SK-N-SH (cell line): ENCODE results near the gene MRPL12. TPM values are rescaled to one million over a fixed set of nuclear protein-coding genes. Genes with fewer than 3 reads are reported as not detected.

ENCODE experiments used
- CTCF ChIA-PET: fragments of 300-600, 350-600 bp; formaldehyde crosslinking; extraction: SDS; loops from one replicate; lab custom pipeline; 2021; lab: Yijun Ruan, JAX
- POLR2A ChIA-PET: fragments of 350-600 bp; sonication (Branson Sonifier 250); formaldehyde crosslinking; extraction: SDS; loops from one replicate; lab custom pipeline; 2020; ENCODE audit warnings: antibody characterized with exemption, inconsistent platforms; lab: Yijun Ruan, JAX
- DNase-seq: peaks from one replicate; pipeline ENCODE4 v3.0.0; 2012
- H2AFZ ChIP-seq: fragments of 200-600 bp; sonication (generic); 2 replicates; pipeline ENCODE4 v1.8.1; 2016; ENCODE audit warnings: antibody characterized with exemption, mild to moderate bottlenecking, low read depth
- H3F3A ChIP-seq: fragments of 200-600 bp; sonication (generic); replicated peaks from 2 replicates; pipeline ENCODE3; 2016; ENCODE audit warnings: antibody characterized with exemption, mild to moderate bottlenecking; ENCODE audit not compliant: insufficient read depth
- H3K27ac ChIP-seq, 2 experiments: fragments of 200-500 bp in 1 of 2; fragments of 200-600 bp in 1 of 2; sonication (Bioruptor generic) in 1 of 2; sonication (generic), shearing (Covaris generic) in 1 of 2; 2 replicates each; pipeline versions ENCODE4 v1.5.1 to v1.6.1; 2014 to 2016; ENCODE audit warnings: low read depth in 2 of 2, inconsistent platforms in 1 of 2, low read length in 1 of 2, mild to moderate bottlenecking in 1 of 2, mixed read lengths in 1 of 2
- H3K27me3 ChIP-seq: fragments of 200-600 bp; sonication (generic), shearing (Covaris generic); 2 replicates; pipeline ENCODE4 v1.6.1; 2016; ENCODE audit warnings: mixed run types; ENCODE audit not compliant: insufficient read depth
- H3K36me3 ChIP-seq, 2 experiments: fragments of 200-500 bp in 1 of 2; fragments of 200-600 bp in 1 of 2; sonication (Bioruptor generic) in 1 of 2; sonication (generic) in 1 of 2; replicated peaks in 1 of 2; 2 replicates each; pipeline versions ENCODE3 to v1.5.1; 2014 to 2016; ENCODE audit warnings: low read length in 1 of 2, mild to moderate bottlenecking in 1 of 2; ENCODE audit not compliant: insufficient read depth in 2 of 2, control insufficient read depth in 1 of 2
- H3K4me1 ChIP-seq, 2 experiments: fragments of 200-500 bp in 1 of 2; fragments of 200-600 bp in 1 of 2; sonication (Bioruptor generic) in 1 of 2; sonication (generic), shearing (Covaris generic) in 1 of 2; 2 replicates each; pipeline versions ENCODE4 v1.5.1 to v1.6.1; 2014 to 2016; ENCODE audit warnings: low read depth in 1 of 2, low read length in 1 of 2, mixed run types in 1 of 2; ENCODE audit not compliant: insufficient read depth in 2 of 2, control insufficient read depth in 1 of 2
- H3K4me2 ChIP-seq: fragments of 200-600 bp; sonication (generic), shearing (Covaris generic); 2 replicates; pipeline ENCODE4 v1.6.1; 2017; ENCODE audit warnings: mixed run types
- H3K4me3 ChIP-seq, 2 experiments: fragments of 200-500 bp in 1 of 2; fragments of 200-600 bp in 1 of 2; sonication (Bioruptor generic) in 1 of 2; sonication (generic), shearing (Covaris generic) in 1 of 2; 2 replicates each; pipeline versions ENCODE4 v1.5.1 to v1.8.1; 2014 to 2016; ENCODE audit warnings: low read depth in 2 of 2, inconsistent platforms in 1 of 2, low read length in 1 of 2, mild to moderate bottlenecking in 1 of 2, mixed read lengths in 1 of 2, moderate library complexity in 1 of 2
- H3K79me2 ChIP-seq: fragments of 200-600 bp; sonication (generic); 2 replicates; pipeline ENCODE4 v1.8.1; 2017; ENCODE audit warnings: mild to moderate bottlenecking; ENCODE audit not compliant: insufficient read depth
- H3K9ac ChIP-seq: fragments of 200-600 bp; sonication (generic); 2 replicates; pipeline ENCODE4 v1.6.1; 2017; ENCODE audit warnings: mixed run types
- H3K9me2 ChIP-seq: fragments of 200-600 bp; sonication (generic); 2 replicates; pipeline ENCODE4 v1.6.1; 2017; ENCODE audit warnings: mixed run types
- H3K9me3 ChIP-seq: fragments of 200-600 bp; sonication (generic); 2 replicates; pipeline ENCODE4 v1.6.1; 2017; ENCODE audit warnings: mixed run types, mild to moderate bottlenecking, moderate library complexity
- H4K20me1 ChIP-seq: fragments of 200-600 bp; sonication (generic); 2 replicates; pipeline ENCODE4 v1.6.1; 2017; ENCODE audit warnings: mild to moderate bottlenecking, mixed run types; ENCODE audit not compliant: insufficient read depth
- CHD2 ChIP-seq: fragments of 150-350 bp; IDR thresholded peaks from 2 replicates; pipeline ENCODE4 v1.6.1; 2018; ENCODE audit warnings: low read length; ENCODE audit not compliant: partially characterized antibody
- ELF1 ChIP-seq: IDR thresholded peaks from 2 replicates; pipeline ENCODE4 v1.4.0; 2012
- FOSL2 ChIP-seq: IDR thresholded peaks from 2 replicates; pipeline ENCODE4 v1.4.0; 2012; ENCODE audit warnings: low read depth, mild to moderate bottlenecking, moderate library complexity, borderline replicate concordance
- FOXM1 ChIP-seq: IDR thresholded peaks from 2 replicates; pipeline ENCODE4 v1.4.0; 2012; ENCODE audit warnings: low read depth, mild to moderate bottlenecking
- JUND ChIP-seq: IDR thresholded peaks from 2 replicates; pipeline ENCODE4 v1.4.0; 2012
- NRF1 ChIP-seq: IDR thresholded peaks from 2 replicates; pipeline ENCODE4 v1.6.1; 2012; ENCODE audit warnings: low read depth, mild to moderate bottlenecking, low read length
- RAD21 ChIP-seq: IDR thresholded peaks from 2 replicates; pipeline ENCODE4 v1.6.1; 2012; ENCODE audit warnings: mild to moderate bottlenecking, low read length
- TEAD4 ChIP-seq: IDR thresholded peaks from 2 replicates; pipeline ENCODE4 v1.4.0; 2012; ENCODE audit warnings: mild to moderate bottlenecking, borderline replicate concordance; ENCODE audit not compliant: insufficient read depth
- WGBS: methylation state at CpG from one replicate; pipeline ENCODE4 v1.1.6; 2017; ENCODE audit warnings: low lambda C conversion rate; 5-methylcytosine and 5-hydroxymethylcytosine counted together
- polyA plus RNA-seq, 3 experiments: library from polyadenylated mRNA; depleted of rRNA; stranded (reverse); fragments of >200 nt; gene quantifications; 2 replicates each; pipeline ENCODE4 v1.2.3, GENCODE V29; 2012
- TF ChIP-seq, protein P1 (sequence below): IDR thresholded peaks from 2 replicates; pipeline ENCODE4 v1.4.0; 2012; ENCODE audit warnings: low read depth, borderline replicate concordance
- TF ChIP-seq, protein P2 (sequence below): IDR thresholded peaks from 2 replicates; pipeline ENCODE4 v1.4.0; 2012; ENCODE audit warnings: low read depth
- TF ChIP-seq, protein P3 (sequence below): IDR thresholded peaks from 2 replicates; pipeline ENCODE4 v1.6.1; 2012; ENCODE audit warnings: mild to moderate bottlenecking, low read depth, low read length, moderate library complexity
- TF ChIP-seq, protein P4 (sequence below): fragments of 200-600 bp; sonication (generic); IDR thresholded peaks from 2 replicates; pipeline ENCODE4 v1.6.1; 2017; ENCODE audit warnings: antibody characterized with exemption, mild to moderate bottlenecking, moderate library complexity

The MRPL12 gene
- polyA plus RNA-seq, 1 of the 3 experiments (the other 2 are of a cell fraction) = 322 TPM

DNA sequence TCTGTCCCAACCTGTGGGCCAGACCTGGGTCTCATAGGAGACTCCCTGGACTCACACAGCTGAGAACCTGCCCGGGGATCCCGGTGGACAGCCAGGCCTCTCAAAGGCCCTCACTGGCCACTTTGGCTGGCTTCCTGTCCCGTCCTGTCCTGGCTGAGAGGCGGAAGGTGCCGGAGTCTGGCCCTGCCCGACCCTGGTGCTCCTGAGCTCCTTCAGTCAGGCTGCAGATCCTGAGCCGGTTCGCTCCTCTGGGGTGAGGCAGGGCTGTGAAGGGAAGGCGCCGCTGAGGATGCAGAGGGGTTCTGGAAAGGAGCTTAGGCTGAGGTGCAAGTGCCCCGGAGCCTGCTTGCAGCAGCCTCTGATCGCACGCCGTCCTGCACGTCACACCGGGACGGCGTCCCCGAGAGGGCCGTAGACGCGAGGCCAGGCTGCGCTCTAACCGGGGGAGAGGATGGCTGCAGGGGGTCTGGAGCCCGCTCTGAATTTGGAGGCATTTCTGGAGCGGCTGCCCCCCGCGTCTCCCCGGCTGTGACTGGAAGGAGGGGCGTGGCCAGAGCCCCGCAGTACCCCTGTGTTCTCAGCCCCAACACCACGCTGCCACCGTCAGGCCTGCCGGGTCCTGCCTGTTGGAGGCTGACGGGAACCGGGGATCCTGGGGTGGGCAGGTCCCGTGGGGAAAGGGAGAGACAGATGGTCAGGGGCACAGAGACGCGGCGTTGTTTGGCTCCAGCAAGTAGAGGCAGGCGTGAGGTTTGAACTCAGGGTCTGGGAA lies 15.2 kb upstream of the MRPL12 start:
- DNase-seq = peak; percentile 19
- no peaks in the 10 kb centered on the region for H3K9me2 ChIP-seq
- H3K27ac ChIP-seq = no peak overlapping the region
- ChIA-PET POLR2A (interaction anchor here (1.1 kb wide), 1 partner anchor 15 kb away, joined by 3 read pairs; the partner anchor contains the start of gene MRPL12), CTCF (interaction anchor here (1.8 kb wide), 1 partner anchor 12 kb away, joined by 8 read pairs; no protein-coding TSS in a partner anchor)
- no peak overlapping the region for H3K4me2 ChIP-seq
- peaks cover 53 to 76% of the 10 kb centered on the region in 2 experiments for H3K36me3 ChIP-seq
- H3K9me3 ChIP-seq = no peaks in the 10 kb centered on the region
- peaks cover 79% of the 10 kb centered on the region for H4K20me1 ChIP-seq
- H3K4me1 ChIP-seq = peaks cover 9 to 14% of the 10 kb centered on the region in 2 experiments; a peak in 2 of 4 replicates
- no peak overlapping the region for H3K4me3 ChIP-seq
- H2AFZ ChIP-seq = no peak overlapping the region
- peaks cover 17% of the 10 kb centered on the region for H3F3A ChIP-seq
- TF ChIP-seq FOXM1 = no peak
- no peak for TF ChIP-seq TEAD4
- TF ChIP-seq NRF1 = no peak
- TF ChIP-seq, protein P1, sequence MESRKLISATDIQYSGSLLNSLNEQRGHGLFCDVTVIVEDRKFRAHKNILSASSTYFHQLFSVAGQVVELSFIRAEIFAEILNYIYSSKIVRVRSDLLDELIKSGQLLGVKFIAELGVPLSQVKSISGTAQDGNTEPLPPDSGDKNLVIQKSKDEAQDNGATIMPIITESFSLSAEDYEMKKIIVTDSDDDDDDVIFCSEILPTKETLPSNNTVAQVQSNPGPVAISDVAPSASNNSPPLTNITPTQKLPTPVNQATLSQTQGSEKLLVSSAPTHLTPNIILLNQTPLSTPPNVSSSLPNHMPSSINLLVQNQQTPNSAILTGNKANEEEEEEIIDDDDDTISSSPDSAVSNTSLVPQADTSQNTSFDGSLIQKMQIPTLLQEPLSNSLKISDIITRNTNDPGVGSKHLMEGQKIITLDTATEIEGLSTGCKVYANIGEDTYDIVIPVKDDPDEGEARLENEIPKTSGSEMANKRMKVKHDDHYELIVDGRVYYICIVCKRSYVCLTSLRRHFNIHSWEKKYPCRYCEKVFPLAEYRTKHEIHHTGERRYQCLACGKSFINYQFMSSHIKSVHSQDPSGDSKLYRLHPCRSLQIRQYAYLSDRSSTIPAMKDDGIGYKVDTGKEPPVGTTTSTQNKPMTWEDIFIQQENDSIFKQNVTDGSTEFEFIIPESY = no peak
- TF ChIP-seq JUND = no peak
- no peak for TF ChIP-seq FOSL2
- no peak for TF ChIP-seq ELF1
- no peak for TF ChIP-seq CHD2
- no peak for TF ChIP-seq RAD21
- TF ChIP-seq, protein P2, sequence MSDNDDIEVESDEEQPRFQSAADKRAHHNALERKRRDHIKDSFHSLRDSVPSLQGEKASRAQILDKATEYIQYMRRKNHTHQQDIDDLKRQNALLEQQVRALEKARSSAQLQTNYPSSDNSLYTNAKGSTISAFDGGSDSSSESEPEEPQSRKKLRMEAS = no peak
- TF ChIP-seq, protein P3, sequence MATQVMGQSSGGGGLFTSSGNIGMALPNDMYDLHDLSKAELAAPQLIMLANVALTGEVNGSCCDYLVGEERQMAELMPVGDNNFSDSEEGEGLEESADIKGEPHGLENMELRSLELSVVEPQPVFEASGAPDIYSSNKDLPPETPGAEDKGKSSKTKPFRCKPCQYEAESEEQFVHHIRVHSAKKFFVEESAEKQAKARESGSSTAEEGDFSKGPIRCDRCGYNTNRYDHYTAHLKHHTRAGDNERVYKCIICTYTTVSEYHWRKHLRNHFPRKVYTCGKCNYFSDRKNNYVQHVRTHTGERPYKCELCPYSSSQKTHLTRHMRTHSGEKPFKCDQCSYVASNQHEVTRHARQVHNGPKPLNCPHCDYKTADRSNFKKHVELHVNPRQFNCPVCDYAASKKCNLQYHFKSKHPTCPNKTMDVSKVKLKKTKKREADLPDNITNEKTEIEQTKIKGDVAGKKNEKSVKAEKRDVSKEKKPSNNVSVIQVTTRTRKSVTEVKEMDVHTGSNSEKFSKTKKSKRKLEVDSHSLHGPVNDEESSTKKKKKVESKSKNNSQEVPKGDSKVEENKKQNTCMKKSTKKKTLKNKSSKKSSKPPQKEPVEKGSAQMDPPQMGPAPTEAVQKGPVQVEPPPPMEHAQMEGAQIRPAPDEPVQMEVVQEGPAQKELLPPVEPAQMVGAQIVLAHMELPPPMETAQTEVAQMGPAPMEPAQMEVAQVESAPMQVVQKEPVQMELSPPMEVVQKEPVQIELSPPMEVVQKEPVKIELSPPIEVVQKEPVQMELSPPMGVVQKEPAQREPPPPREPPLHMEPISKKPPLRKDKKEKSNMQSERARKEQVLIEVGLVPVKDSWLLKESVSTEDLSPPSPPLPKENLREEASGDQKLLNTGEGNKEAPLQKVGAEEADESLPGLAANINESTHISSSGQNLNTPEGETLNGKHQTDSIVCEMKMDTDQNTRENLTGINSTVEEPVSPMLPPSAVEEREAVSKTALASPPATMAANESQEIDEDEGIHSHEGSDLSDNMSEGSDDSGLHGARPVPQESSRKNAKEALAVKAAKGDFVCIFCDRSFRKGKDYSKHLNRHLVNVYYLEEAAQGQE = no peak
- TF ChIP-seq, protein P4, sequence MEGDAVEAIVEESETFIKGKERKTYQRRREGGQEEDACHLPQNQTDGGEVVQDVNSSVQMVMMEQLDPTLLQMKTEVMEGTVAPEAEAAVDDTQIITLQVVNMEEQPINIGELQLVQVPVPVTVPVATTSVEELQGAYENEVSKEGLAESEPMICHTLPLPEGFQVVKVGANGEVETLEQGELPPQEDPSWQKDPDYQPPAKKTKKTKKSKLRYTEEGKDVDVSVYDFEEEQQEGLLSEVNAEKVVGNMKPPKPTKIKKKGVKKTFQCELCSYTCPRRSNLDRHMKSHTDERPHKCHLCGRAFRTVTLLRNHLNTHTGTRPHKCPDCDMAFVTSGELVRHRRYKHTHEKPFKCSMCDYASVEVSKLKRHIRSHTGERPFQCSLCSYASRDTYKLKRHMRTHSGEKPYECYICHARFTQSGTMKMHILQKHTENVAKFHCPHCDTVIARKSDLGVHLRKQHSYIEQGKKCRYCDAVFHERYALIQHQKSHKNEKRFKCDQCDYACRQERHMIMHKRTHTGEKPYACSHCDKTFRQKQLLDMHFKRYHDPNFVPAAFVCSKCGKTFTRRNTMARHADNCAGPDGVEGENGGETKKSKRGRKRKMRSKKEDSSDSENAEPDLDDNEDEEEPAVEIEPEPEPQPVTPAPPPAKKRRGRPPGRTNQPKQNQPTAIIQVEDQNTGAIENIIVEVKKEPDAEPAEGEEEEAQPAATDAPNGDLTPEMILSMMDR = no peak
- TF ChIP-seq, all 33 proteins: peak for 0
- 95% methylated on average over 36 of the region's 41 CpGs for WGBS
- Histone ChIP-seq H3K9ac (no peak overlapping the region), H3K79me2 (peaks cover 95% of the 10 kb centered on the region), H3K27me3 (no peaks in the 10 kb centered on the region)
